ENCODE results near the gene CD151. TPM values are rescaled to one million over a fixed set of nuclear protein-coding genes. Genes with fewer than 3 reads are reported as not detected.

Gene CD151
- total and polyA plus RNA-seq, 4 donors, result 31.6 to 264 (median 124) TPM

DNA sequence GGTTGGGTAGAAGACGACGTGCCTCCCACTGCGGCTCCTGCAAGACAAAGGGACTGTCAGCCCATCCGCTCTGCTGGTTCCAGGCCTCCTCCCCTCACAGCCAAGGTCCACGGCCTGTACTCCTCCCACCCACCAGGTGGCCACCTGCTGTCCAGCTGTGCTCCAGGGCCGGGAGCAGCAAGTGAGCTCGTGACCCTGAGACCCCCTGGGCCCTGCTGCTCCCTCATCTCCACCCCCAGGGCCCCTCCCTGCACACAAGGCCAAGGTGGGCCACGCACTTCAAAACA is 37.3 kb downstream of the CD151 start:
- 81% methylated on average over 8 of the region's 8 CpGs for WGBS
- TF ChIP-seq FOXA1 (IDR thresholded peaks at IDR 0.05) (no peak), REST (IDR thresholded peaks at IDR 0.05) (no peak), RAD21 (IDR thresholded peaks at IDR 0.05) (no peak), MAX (IDR thresholded peaks at IDR 0.05) (no peak)
- H3K4me3 ChIP-seq (ENCODE audit: low read depth in 1 of 3, low read length in 3 of 3), result no peak overlapping the region
- H3K9ac ChIP-seq (ENCODE audit: low read depth in 1 of 2, low read length in 2 of 2), result no peak overlapping the region
- no peaks in the 10 kb centered on the region for H3K4me1 ChIP-seq (ENCODE audit: control insufficient read depth in 4 of 4, insufficient read depth in 4 of 4, low read length in 3 of 4)
- H3K27ac ChIP-seq (ENCODE audit: low read depth in 1 of 2, low read length in 2 of 2), result no peak overlapping the region
- H3K36me3 ChIP-seq (ENCODE audit: control insufficient read depth in 4 of 4, insufficient read depth in 3 of 4, low read depth in 1 of 4, low read length in 3 of 4), result peaks cover 0 to 9% (median 0%) of the 10 kb centered on the region in 4 donors
- no peaks in the 10 kb centered on the region for H3K9me3 ChIP-seq (ENCODE audit: control insufficient read depth in 4 of 4, low read length in 3 of 4)
- DNase-seq (ENCODE audit: low spot score), result no peak
- no peaks in the 10 kb centered on the region for H3K27me3 ChIP-seq (ENCODE audit: control insufficient read depth in 4 of 4, insufficient read depth in 4 of 4, low read length in 3 of 4)

- peaks cover 0 to 9% (median 0%) of the 10 kb centered on the region in 4 donors for H3K36me3 ChIP-seq (ENCODE audit: control insufficient read depth in 4 of 4, insufficient read depth in 3 of 4, low read depth in 1 of 4, low read length in 3 of 4)
- no peaks in the 10 kb centered on the region for H3K9me3 ChIP-seq (ENCODE audit: control insufficient read depth in 4 of 4, low read length in 3 of 4)
- 86% methylated on average over 8 of the region's 8 CpGs for WGBS
- TF ChIP-seq MAX (IDR thresholded peaks at IDR 0.05) (no peak), ZBTB33 (IDR thresholded peaks at IDR 0.05) (no peak), JUND (IDR thresholded peaks at IDR 0.05) (no peak)
- H3K27ac ChIP-seq (ENCODE audit: low read depth in 1 of 2, low read length in 2 of 2), result no peak overlapping the region
- DNase-seq (ENCODE audit: low spot score), result no peak
- no peaks in the 10 kb centered on the region for H3K27me3 ChIP-seq (ENCODE audit: control insufficient read depth in 4 of 4, insufficient read depth in 4 of 4, low read length in 3 of 4)
- H3K9ac ChIP-seq (ENCODE audit: low read depth in 1 of 2, low read length in 2 of 2), result no peak overlapping the region
- H3K4me3 ChIP-seq (ENCODE audit: low read depth in 1 of 3, low read length in 3 of 3), result no peak overlapping the region
- no peaks in the 10 kb centered on the region for H3K4me1 ChIP-seq (ENCODE audit: control insufficient read depth in 4 of 4, insufficient read depth in 4 of 4, low read length in 3 of 4)
These were observed 37.7 kb downstream of the CD151 start for GRCh38 chr11:870418-870817.

DNA sequence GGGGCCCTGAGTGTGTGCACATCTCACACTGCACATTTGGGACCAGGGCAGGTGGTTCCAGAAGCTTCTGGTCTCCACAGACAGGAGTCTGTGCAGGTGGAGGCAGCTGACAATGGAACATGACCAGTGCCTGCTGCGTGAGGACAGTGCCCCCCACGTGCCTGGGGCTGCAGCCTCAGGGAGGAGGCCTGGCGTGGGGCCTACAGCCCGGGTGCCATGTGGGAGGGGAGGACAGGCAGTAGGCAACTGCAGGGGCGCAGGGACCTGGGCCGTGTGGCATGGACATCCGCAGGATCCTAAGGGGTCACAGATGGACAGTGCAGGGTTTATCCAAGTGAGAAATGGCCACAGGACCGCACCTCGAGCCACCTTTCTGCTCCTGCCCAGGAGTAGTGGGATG is 38.7 kb downstream of the CD151 start:
- peaks cover 0 to 5% (median 0%) of the 10 kb centered on the region in 4 donors for H3K36me3 ChIP-seq (ENCODE audit: control insufficient read depth in 4 of 4, insufficient read depth in 3 of 4, low read depth in 1 of 4, low read length in 3 of 4)
- no peak for TF ChIP-seq NR2F2 (IDR thresholded peaks at IDR 0.05)
- no peak for TF ChIP-seq REST (IDR thresholded peaks at IDR 0.05)
- no peak for TF ChIP-seq RAD21 (IDR thresholded peaks at IDR 0.05)
- TF ChIP-seq GABPA (IDR thresholded peaks at IDR 0.05 in 1 of 2, conservative IDR thresholded peaks at IDR 0.05 in 1 of 2), result no peak
- TF ChIP-seq, protein P1, sequence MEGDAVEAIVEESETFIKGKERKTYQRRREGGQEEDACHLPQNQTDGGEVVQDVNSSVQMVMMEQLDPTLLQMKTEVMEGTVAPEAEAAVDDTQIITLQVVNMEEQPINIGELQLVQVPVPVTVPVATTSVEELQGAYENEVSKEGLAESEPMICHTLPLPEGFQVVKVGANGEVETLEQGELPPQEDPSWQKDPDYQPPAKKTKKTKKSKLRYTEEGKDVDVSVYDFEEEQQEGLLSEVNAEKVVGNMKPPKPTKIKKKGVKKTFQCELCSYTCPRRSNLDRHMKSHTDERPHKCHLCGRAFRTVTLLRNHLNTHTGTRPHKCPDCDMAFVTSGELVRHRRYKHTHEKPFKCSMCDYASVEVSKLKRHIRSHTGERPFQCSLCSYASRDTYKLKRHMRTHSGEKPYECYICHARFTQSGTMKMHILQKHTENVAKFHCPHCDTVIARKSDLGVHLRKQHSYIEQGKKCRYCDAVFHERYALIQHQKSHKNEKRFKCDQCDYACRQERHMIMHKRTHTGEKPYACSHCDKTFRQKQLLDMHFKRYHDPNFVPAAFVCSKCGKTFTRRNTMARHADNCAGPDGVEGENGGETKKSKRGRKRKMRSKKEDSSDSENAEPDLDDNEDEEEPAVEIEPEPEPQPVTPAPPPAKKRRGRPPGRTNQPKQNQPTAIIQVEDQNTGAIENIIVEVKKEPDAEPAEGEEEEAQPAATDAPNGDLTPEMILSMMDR (IDR thresholded peaks at IDR 0.05; ENCODE audit: low read depth, low read length, missing input control), result no peak
- TF ChIP-seq ZBTB33 (IDR thresholded peaks at IDR 0.05), result no peak
- no peak for TF ChIP-seq SP1 (IDR thresholded peaks at IDR 0.05)
- TF ChIP-seq, protein P2, sequence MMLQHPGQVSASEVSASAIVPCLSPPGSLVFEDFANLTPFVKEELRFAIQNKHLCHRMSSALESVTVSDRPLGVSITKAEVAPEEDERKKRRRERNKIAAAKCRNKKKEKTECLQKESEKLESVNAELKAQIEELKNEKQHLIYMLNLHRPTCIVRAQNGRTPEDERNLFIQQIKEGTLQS (IDR thresholded peaks at IDR 0.05), result no peak
- TF ChIP-seq FOXA2 (IDR thresholded peaks at IDR 0.05), result no peak
- TF ChIP-seq EGR1 (IDR thresholded peaks at IDR 0.05; ENCODE audit: low read depth in 2 of 2), result no peak

More for the DNA sequence above, 38.7 kb downstream of the CD151 start:
- H3K9ac ChIP-seq (ENCODE audit: low read depth in 1 of 2, low read length in 2 of 2), result no peak overlapping the region
- no peak overlapping the region for H3K4me3 ChIP-seq (ENCODE audit: low read depth in 1 of 3, low read length in 3 of 3)
- DNase-seq (ENCODE audit: low spot score), result no peak
- peaks cover 0 to 2% (median 0%) of the 10 kb centered on the region in 4 donors for H3K4me1 ChIP-seq (ENCODE audit: control insufficient read depth in 4 of 4, insufficient read depth in 4 of 4, low read length in 3 of 4)
- no peak overlapping the region for H3K27ac ChIP-seq (ENCODE audit: low read depth in 1 of 2, low read length in 2 of 2)
- no peaks in the 10 kb centered on the region for H3K9me3 ChIP-seq (ENCODE audit: control insufficient read depth in 4 of 4, low read length in 3 of 4)
- 83% methylated on average over 9 of the region's 9 CpGs for whole genome bisulfite sequencing
- no peaks in the 10 kb centered on the region for H3K27me3 ChIP-seq (ENCODE audit: control insufficient read depth in 4 of 4, insufficient read depth in 4 of 4, low read length in 3 of 4)

Measured in liver (tissue), 9 donors.